Stimulated activated effector memory CD8-positive, alpha-beta T cell treated with anti-CD3 and anti-CD28 coated beads, Interleukin-12 subunit alpha, Interleukin-12 subunit beta, amount 100 ng/mL, for 72 hours (primary cell): ENCODE data around the gene FBXL16.
A peak's percentile ranks its signal among the peaks of the same experiment; 100 is the strongest.

Experiments used
- ATAC-seq: fragments of 150-1000 bp; cut with Tn5 transposase; 2 replicates; pipeline ENCODE4 v1.10.0; 2021
- DNase-seq, 2 donors: peaks; one replicate each; pipeline ENCODE4 v3.0.0; 2021 to 2022; ENCODE audit warnings: low spot score in 2 of 2
- H3K27ac Mint-ChIP-seq: one replicate; pipeline ENCODE4 v1.8.0; 2022; ENCODE audit warnings: mild to moderate bottlenecking, mixed read lengths
- H3K36me3 Mint-ChIP-seq: one replicate; pipeline ENCODE4 v1.8.0; 2022; ENCODE audit warnings: mild to moderate bottlenecking, mixed read lengths
- H3K4me1 Mint-ChIP-seq: one replicate; pipeline ENCODE4 v1.8.0; 2022; ENCODE audit warnings: mixed read lengths
- H3K4me3 Mint-ChIP-seq: one replicate; pipeline ENCODE4 v1.8.0; 2022; ENCODE audit warnings: mild to moderate bottlenecking, mixed read lengths
- H3K9me3 Mint-ChIP-seq: one replicate; pipeline ENCODE4 v1.8.0; 2022; ENCODE audit warnings: mixed read lengths

FBXL16 gene

DNA sequence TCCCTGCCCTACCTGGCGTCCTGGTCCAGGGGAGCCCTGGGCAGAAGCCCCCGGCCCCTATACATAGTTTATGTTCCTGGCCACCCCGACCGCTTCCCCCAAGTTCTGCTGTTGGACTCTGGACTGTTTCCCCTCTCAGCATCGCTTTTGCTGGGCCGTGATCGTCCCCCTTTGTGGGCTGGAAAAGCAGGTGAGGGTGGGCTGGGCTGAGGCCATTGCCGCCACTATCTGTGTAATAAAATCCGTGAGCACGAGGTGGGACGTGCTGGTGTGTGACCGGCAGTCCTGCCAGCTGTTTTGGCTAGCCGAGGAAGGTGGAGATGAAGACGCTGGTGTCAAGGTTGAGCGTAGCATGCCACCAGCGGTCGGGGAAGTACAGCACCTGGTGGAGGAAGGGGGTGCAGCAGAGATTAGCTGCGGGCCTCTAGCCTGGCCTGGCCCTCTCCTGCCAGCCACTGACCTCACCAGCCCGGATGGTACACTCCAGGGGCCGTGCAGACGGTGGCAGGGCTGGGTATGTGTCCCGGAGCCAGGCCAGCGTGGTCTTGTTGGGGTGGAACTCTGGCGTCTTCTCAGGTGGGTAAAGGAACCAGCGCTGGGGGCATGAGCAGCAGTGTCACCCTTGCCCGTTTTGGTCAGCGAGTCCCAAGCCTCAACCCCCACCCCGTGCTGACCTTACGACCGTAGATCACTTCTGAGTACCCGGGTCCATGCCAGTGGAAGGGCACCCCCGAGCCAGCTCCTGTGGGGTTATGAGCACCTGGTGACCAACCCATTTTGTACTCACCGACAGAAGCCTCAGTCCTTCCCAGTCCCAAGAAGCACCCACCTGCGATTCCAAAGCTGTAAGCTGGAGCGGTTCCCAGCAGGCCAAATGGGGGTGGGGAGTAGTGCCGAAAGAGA is 22.9 kb downstream of the FBXL16 start:
- H3K4me3 Mint-ChIP-seq = peak overlapping the region; percentile 73
- H3K36me3 Mint-ChIP-seq = peaks cover 48% of the 10 kb centered on the region
- ATAC-seq (no peak), DNase-seq (no peak)
- H3K4me1 Mint-ChIP-seq = peaks cover 49% of the 10 kb centered on the region
- peak overlapping the region; percentile 89 for H3K27ac Mint-ChIP-seq
- no peaks in the 10 kb centered on the region for H3K9me3 Mint-ChIP-seq

DNA sequence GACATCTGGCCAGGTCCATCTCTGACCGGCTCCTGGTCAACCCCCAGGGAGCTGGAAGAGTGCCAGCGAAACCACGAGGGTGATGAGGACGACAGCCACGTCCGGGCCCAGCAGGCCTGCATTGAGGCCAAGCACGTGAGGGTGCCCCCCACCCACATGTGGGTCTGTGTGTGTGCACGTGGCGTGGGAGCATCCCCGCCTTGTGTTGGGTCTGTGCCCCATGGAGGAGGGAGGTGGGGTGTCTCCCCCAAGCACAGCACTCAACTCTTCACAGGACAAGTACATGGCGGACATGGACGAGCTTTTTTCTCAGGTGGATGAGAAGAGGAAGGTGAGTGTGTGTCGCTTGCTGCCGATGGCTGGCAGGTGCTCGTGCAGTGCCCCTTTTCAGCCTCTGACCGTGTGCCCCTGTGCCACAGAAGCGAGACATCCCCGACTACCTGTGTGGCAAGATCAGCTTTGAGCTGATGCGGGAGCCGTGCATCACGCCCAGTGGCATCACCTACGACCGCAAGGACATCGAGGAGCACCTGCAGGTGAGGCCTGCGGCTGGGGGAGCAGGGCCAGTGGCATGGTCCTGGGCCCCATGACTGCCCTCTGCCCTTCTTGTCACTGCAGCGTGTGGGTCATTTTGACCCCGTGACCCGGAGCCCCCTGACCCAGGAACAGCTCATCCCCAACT is 23.7 kb downstream of the FBXL16 start:
- ATAC-seq = no peak
- DNase-seq = no peak
- Mint-ChIP-seq H3K36me3 (peaks cover 48% of the 10 kb centered on the region), H3K27ac (peak overlapping the region; percentile 89), H3K9me3 (no peaks in the 10 kb centered on the region), H3K4me3 (peak overlapping the region; percentile 73), H3K4me1 (peaks cover 49% of the 10 kb centered on the region)

DNA sequence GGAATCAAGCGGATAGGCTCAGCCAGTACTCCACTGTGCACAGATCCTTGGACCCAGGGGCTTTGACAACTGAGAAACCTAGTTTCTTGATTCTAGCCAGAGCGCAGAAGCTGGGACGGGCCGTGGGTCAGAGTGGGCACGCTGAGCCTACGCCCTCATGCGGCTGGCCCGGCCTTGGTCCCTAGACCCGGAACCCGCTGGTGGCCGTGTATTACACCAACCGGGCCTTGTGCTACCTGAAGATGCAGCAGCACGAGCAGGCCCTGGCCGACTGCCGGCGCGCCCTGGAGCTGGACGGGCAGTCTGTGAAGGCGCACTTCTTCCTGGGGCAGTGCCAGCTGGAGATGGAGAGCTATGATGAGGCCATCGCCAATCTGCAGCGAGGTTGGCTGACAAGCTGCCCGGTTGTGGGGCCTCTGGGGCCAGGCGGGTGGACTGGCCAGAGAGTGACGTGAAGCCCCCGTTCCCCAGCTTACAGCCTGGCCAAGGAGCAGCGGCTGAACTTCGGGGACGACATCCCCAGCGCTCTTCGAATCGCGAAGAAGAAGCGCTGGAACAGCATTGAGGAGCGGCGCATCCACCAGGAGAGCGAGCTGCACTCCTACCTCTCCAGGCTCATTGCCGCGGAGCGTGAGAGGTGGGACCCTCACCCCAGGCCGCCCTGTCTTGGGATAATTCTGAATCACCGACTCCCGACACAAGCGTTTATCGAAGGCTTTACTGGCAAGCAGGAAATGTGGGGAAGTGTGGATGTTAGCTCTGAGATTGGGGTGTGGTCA is 24.4 kb downstream of the FBXL16 start:
- Mint-ChIP-seq H3K27ac (peak overlapping the region; percentile 80), H3K4me1 (peaks cover 49% of the 10 kb centered on the region), H3K36me3 (peaks cover 44% of the 10 kb centered on the region), H3K9me3 (no peaks in the 10 kb centered on the region), H3K4me3 (peak overlapping the region; percentile 73)
- ATAC-seq (no peak), DNase-seq (no peak)

DNA sequence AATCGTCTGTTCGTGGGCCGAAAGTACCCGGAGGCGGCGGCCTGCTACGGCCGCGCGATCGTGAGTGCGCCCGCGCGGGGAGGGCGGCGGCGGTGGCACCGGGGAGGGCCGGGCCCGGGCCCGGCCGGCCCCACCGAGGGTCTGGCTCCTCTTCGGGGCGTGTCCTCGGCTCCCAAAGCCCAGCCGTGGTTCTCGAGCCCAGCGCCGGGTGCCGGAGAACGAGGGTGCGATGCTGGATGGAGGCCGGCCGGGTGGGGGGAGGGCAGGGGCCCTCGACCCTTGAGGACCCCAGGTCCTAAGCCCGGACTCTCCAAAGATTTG is 25.0 kb downstream of the FBXL16 start:
- Mint-ChIP-seq H3K4me3 (peak overlapping the region; percentile 73), H3K4me1 (peaks cover 44% of the 10 kb centered on the region), H3K9me3 (no peaks in the 10 kb centered on the region), H3K27ac (peak overlapping the region; percentile 80), H3K36me3 (peaks cover 39% of the 10 kb centered on the region)
- DNase-seq = no peak
- ATAC-seq = no peak

DNA sequence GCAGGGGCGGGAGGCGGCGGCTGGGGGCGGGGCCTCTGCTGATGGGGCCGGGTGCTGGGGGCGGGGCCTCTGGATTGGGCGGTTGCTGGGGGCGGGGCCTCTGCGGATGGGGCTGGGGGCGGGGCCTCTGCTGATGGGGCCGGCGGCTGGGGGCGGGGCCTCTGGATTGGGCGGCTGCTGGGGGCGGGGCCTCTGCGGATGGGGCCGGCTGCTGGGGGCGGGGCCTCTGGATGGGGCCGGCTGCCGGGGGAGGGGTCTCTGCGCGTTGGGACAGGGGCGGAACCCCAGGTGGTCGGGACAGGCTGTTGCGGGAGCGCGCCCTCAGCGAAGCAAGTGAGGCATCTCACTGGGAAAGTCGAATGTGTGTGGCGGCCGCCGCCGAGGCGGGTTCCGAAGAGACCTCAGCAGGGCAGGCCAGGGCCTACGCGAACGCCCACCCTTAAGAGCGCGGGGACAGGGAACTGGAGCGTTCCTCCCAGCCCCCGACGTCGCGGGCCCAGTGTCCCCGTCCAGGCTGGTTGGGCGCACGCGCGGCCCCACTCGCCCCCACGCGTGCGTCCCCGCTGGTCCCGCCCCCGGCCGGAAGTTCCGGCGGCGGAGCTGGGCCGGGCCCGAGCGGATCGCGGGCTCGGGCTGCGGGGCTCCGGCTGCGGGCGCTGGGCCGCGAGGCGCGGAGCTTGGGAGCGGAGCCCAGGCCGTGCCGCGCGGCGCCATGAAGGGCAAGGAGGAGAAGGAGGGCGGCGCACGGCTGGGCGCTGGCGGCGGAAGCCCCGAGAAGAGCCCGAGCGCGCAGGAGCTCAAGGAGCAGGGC is 25.6 kb downstream of the FBXL16 start, which contains the start of gene STUB1:
TSS of gene STUB1 (plus strand) at position 597 of the 811 bp plus-strand sequence. CDS start at position 713, 116 bp downstream.
- DNase-seq (peak; percentile 89 to 95), ATAC-seq (peak; percentile 61)
- Mint-ChIP-seq H3K9me3 (no peaks in the 10 kb centered on the region), H3K4me3 (peak within 1 kb of the TSS; percentile 73), H3K27ac (peak within 1 kb of the TSS; percentile 80), H3K36me3 (peaks cover 38% of the 10 kb centered on the region), H3K4me1 (peaks cover 47% of the 10 kb centered on the region)

DNA sequence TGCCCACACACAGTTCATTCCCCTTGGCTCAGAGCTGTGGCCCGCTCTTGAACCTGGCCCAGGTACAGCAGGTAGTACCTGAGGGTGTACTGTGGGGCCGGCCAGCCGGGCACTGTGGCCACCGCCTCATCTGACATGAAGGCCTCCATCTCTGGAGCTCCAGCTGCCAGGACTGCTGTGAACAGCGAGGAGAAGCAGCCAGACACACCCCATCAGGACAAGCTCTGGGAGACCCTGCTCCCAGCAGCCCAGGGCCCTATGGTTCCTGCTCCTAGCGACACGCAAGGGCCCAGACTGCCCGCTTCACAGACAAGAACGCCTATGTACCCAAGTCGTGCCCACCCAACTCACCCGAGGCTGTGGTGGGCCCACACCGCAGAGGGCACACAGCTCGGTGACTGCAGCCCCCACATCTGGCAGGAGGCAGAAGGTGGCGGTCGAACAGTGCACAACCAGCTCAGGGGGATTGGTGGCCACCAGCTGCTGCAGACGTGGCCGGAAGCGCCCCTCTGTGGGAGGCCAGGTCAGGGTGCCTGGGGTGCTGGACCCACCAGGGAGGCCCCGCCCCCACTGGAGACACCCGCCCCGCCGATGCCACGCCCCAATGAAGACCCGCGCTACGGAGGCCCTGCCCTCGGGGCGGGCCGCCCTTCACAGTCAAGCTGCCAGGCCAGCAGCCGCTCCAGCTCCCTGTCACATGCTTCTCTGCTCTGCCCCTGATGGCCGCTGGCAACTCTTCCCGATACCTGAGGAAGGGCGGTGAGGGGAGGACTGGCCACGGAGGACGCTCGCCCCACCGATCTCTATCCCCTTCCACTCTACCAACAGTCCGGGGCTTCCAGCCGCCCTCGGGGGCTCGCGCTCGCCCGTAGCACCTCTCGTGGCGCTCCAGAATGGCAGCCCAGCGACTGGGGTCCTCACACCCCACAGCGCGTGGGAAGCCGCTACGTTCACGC is 26.5 kb downstream of the FBXL16 start:
- H3K4me3 Mint-ChIP-seq = peak overlapping the region; percentile 73
- peak; percentile 55 to 82 for DNase-seq
- no peaks in the 10 kb centered on the region for H3K9me3 Mint-ChIP-seq
- peak overlapping the region; percentile 76 for H3K27ac Mint-ChIP-seq
- peaks cover 30% of the 10 kb centered on the region for H3K36me3 Mint-ChIP-seq
- H3K4me1 Mint-ChIP-seq = peaks cover 45% of the 10 kb centered on the region
- ATAC-seq = peak; percentile 29

DNA sequence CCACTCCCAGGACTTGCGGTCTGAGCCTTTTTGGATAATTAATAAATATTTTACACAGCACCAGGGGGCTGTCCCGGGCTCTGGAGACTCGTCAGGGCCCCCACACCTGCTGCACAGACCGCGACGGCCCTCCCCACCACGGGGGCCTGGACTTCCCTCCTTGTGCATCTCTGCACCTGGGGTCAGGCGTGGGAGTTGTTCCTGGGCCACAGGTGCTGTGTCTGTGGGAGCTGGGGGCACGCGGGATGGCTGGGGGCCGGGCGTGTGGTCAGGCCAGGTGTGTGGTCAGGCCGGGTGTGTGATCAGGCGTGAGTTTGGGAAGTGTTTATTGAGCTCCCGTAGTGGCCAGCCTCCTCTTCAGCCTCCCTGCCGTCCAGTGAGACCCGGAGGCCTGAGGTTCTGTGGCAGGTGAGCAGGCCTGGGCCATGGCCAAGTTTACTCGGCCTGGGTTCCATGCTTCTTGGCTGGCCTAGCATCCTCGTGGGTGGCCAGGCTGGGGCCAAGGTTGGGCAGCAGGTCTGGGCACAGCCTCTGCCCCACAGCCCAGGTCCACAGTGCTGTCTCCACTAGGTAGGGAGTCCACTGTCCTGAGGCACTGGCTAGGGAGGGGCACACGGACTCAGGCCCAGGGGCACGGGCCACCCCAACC is 27.3 kb downstream of the FBXL16 start:
- Mint-ChIP-seq H3K27ac (peak overlapping the region; percentile 76), H3K4me1 (peaks cover 43% of the 10 kb centered on the region), H3K9me3 (no peaks in the 10 kb centered on the region), H3K36me3 (peaks cover 27% of the 10 kb centered on the region), H3K4me3 (peak overlapping the region; percentile 73)
- ATAC-seq (no peak), DNase-seq (no peak)

DNA sequence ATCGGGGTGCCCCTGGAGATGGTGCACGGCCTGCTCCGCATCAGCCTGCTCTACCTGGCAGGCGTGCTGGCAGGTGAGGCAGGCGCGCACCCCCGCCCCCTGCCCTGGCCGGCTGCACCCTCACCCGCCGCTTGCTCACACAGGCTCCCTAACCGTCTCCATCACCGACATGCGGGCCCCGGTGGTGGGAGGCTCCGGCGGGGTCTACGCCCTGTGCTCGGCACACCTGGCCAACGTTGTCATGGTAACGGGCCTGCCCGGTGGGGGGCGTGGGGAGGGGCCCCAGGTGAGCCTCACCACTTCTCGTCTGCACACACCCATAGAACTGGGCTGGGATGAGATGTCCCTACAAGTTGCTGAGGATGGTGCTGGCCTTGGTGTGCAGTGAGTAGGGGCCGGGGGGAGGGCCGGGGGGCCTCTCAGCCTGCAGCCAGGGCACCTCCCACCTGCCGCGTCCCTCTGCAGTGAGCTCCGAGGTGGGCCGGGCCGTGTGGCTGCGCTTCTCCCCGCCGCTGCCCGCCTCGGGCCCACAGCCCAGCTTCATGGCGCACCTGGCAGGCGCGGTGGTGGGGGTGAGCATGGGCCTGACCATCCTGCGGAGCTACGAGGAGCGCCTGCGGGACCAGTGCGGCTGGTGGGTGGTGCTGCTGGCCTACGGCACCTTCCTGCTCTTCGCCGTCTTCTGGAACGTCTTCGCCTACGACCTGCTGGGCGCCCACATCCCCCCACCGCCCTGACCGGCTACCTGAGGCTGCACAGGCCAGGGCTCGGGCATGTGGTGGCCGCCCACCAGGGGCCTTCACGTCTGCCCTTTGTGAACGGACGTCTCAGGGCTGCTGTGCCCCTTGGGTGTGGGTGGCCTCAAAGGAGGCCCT is 28.0 kb downstream of the FBXL16 start:
- Mint-ChIP-seq H3K4me1 (peaks cover 36% of the 10 kb centered on the region), H3K36me3 (peaks cover 26% of the 10 kb centered on the region), H3K27ac (no peak overlapping the region), H3K9me3 (no peaks in the 10 kb centered on the region), H3K4me3 (no peak overlapping the region)
- DNase-seq (no peak), ATAC-seq (no peak)

DNA sequence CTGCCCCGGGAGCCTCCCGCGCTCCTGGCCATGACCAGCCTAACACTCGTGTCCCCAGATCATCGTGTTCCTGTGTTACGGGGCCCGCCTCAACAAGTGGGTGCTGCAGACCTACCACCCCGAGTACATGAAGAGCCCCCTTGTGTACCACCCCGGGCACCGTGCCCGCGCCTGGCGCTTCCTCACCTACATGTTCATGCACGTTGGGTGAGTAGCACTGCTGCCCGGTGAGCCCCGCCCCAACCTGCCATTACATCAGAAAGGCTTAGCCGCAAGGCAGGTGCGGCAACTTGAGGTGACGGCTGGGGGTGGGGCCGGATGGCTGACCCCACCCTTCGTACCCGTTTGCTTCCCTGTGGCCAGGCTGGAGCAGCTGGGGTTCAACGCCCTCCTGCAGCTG is 28.7 kb downstream of the FBXL16 start:
- Mint-ChIP-seq H3K4me1 (peaks cover 29% of the 10 kb centered on the region), H3K36me3 (peaks cover 20% of the 10 kb centered on the region), H3K4me3 (no peak overlapping the region), H3K27ac (no peak overlapping the region), H3K9me3 (no peaks in the 10 kb centered on the region)
- DNase-seq (no peak), ATAC-seq (no peak)

DNA sequence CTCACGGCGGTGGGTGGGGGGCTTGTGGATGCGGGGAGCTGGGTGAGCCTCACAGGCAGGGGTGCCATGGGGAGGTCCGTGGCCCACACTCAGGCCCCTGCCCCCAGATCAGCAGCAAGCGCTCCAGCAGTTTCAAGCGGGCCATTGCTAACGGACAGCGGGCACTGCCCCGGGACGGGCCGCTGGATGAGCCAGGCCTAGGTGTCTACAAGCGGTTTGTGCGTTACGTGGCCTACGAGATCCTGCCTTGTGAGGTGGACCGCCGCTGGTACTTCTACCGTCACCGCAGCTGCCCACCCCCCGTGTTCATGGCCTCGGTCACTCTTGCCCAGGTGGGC is 29.1 kb downstream of the FBXL16 start:
- H3K9me3 Mint-ChIP-seq = no peaks in the 10 kb centered on the region
- ATAC-seq = no peak
- H3K4me1 Mint-ChIP-seq = peaks cover 25% of the 10 kb centered on the region
- no peak overlapping the region for H3K27ac Mint-ChIP-seq
- no peak for DNase-seq
- no peak overlapping the region for H3K4me3 Mint-ChIP-seq
- peaks cover 16% of the 10 kb centered on the region for H3K36me3 Mint-ChIP-seq

DNA sequence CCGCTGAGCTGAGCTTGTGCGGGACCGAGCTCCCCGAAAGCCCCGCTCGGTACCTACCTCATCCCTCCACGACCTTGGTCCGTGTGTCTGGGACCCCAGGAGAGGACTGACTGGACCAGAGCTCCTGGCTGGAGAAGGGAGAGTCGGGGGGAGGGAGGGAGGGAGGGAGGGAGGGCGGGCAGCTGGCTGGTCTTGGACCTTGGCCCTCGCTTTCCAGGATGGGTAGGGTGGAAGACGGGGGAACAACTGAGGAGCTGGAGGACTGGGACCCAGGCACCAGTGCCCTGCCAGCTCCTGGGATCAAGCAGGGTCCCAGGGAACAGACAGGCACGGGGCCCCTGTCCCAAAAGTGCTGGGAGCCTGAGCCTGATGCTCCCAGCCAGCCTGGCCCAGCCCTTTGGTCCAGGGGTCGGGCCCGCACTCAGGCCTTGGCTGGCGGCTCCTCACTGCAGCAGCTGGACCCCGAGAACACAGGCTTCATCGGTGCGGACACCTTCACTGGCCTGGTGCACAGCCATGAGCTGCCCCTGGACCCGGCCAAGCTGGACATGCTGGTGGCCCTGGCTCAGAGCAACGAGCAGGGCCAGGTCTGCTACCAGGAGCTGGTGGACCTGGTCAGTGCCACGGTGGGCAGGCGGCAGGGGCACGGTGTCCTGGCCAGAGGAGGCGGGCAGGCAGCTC is 29.6 kb downstream of the FBXL16 start:
- DNase-seq (no peak), ATAC-seq (no peak)
- Mint-ChIP-seq H3K27ac (no peak overlapping the region), H3K4me1 (peaks cover 20% of the 10 kb centered on the region), H3K9me3 (no peaks in the 10 kb centered on the region), H3K4me3 (no peak overlapping the region), H3K36me3 (peaks cover 14% of the 10 kb centered on the region)
